HepG2 (cell line): ENCODE data around the gene DPEP2NB. TPM values are rescaled to one million over a fixed set of nuclear protein-coding genes. Genes with fewer than 3 reads are reported as not detected.

Experiments used
- ARID2 ChIP-seq: sonication (generic); formaldehyde crosslinking; IDR thresholded peaks from 2 replicates; pipeline ENCODE4 v1.8.1; 2022; ENCODE audit warnings: mild to moderate bottlenecking, missing genetic modification reagents, borderline replicate concordance
- BRD4 ChIP-seq: sonication (generic); formaldehyde crosslinking; IDR thresholded peaks from 2 replicates; pipeline ENCODE4 v1.4.0; 2020; ENCODE audit warnings: missing genetic modification reagents
- CEBPG ChIP-seq: IDR thresholded peaks from 2 replicates; pipeline ENCODE4 v1.6.1; 2016
- ELF1 ChIP-seq: sonication (generic); formaldehyde crosslinking; IDR thresholded peaks from 2 replicates; pipeline ENCODE4 v1.4.0; 2020; ENCODE audit warnings: missing genetic modification reagents
- GABPA ChIP-seq, 2 experiments: IDR thresholded peaks; 2 replicates each; pipeline ENCODE4 v1.6.1; 2011 to 2016; ENCODE audit warnings: low read depth in 2 of 2, low read length in 1 of 2, missing biosample characterization in 1 of 2, missing genetic modification characterization in 1 of 2
- HOMEZ ChIP-seq: IDR thresholded peaks from 2 replicates; pipeline ENCODE4 v1.6.1; 2016; ENCODE audit warnings: low read depth
- ISL2 ChIP-seq: sonication (generic); formaldehyde crosslinking; IDR thresholded peaks from 2 replicates; pipeline ENCODE4 v1.5.0; 2020; ENCODE audit warnings: missing genetic modification reagents
- NFIC ChIP-seq: IDR thresholded peaks from 2 replicates; pipeline ENCODE4 v1.6.1; 2012; ENCODE audit warnings: mild to moderate bottlenecking, low read length, inconsistent platforms
- NR2F6 ChIP-seq, 2 experiments: IDR thresholded peaks; 2 replicates each; pipeline ENCODE4 v1.6.1; 2016; ENCODE audit warnings: antibody characterized with exemption in 1 of 2, mild to moderate bottlenecking in 1 of 2
- PATZ1 ChIP-seq: sonication (generic); formaldehyde crosslinking; IDR thresholded peaks from 2 replicates; pipeline ENCODE4 v1.4.0; 2020; ENCODE audit warnings: missing genetic modification reagents
- RAD51 ChIP-seq: fragments of 450-650 bp; IDR thresholded peaks from 2 replicates; pipeline ENCODE4 v1.6.1; 2016; ENCODE audit warnings: borderline replicate concordance
- RBM39 ChIP-seq: fragments of 200-400 bp; formaldehyde crosslinking; IDR thresholded peaks from one replicate; pipeline ENCODE4 v1.6.1; 2018; ENCODE audit warnings: antibody characterized with exemption, mild to moderate bottlenecking, low read depth, low read length; ENCODE audit not compliant: poor library complexity, severe bottlenecking
- TERF1 ChIP-seq: sonication (generic); formaldehyde crosslinking; IDR thresholded peaks from 2 replicates; pipeline ENCODE4 v1.8.0; 2022; ENCODE audit warnings: mild to moderate bottlenecking, missing genetic modification reagents, moderate library complexity
- ZBTB2 ChIP-seq: sonication (generic); formaldehyde crosslinking; IDR thresholded peaks from 2 replicates; pipeline ENCODE4 v1.8.0; 2022; ENCODE audit warnings: low read depth, missing genetic modification reagents
- ZBTB43 ChIP-seq: sonication (generic); formaldehyde crosslinking; conservative IDR thresholded peaks from 2 replicates; pipeline ENCODE4 v1.4.0; 2020; ENCODE audit warnings: missing genetic modification reagents
- ZFAT ChIP-seq: sonication (generic); formaldehyde crosslinking; conservative IDR thresholded peaks from 2 replicates; pipeline ENCODE4 v1.8.1; 2023; ENCODE audit warnings: missing genetic modification reagents, inconsistent platforms
- ZNF225 ChIP-seq: sonication (generic); formaldehyde crosslinking; IDR thresholded peaks from 2 replicates; pipeline ENCODE4 v1.4.0; 2020; ENCODE audit warnings: mild to moderate bottlenecking, missing genetic modification reagents
- ZNF331 ChIP-seq: sonication (generic); formaldehyde crosslinking; IDR thresholded peaks from 2 replicates; pipeline ENCODE4 v1.4.0; 2020; ENCODE audit warnings: missing genetic modification reagents
- ZNF337 ChIP-seq: sonication (generic); formaldehyde crosslinking; IDR thresholded peaks from 2 replicates; pipeline ENCODE4 v1.5.1; 2020; ENCODE audit warnings: missing genetic modification reagents, low read depth, mild to moderate bottlenecking, borderline replicate concordance
- ZNF614 ChIP-seq: IDR thresholded peaks from 2 replicates; pipeline ENCODE4 v1.6.1; 2018; ENCODE audit warnings: missing biosample characterization, missing genetic modification reagents, inconsistent platforms, borderline replicate concordance
- polyA plus RNA-seq, 8 experiments: library from polyadenylated mRNA; depleted of rRNA in 3 of 8; stranded (reverse) in 7 of 8; unstranded in 1 of 8; fragments of >200 nt; fragmentation: Illumina TruSeq in 4 of 8; extraction: Trizol in 4 of 8; gene quantifications; 2 replicates each; pipeline versions ENCODE4 v1.2.1 to v1.2.3, GENCODE V29; 2011 to 2016; ENCODE audit warnings: low read depth in 4 of 8, missing spikeins in 1 of 8, mixed read lengths in 1 of 8; ENCODE audit not compliant: insufficient read depth in 1 of 8
- total RNA-seq, 5 experiments: library from RNA; depleted of rRNA; stranded (reverse); fragments of >200 nt; fragmentation: Illumina TruSeq; extraction: Trizol; gene quantifications; 2 replicates each; pipeline ENCODE4 v1.2.3, GENCODE V29; 2016; ENCODE audit warnings: low read depth in 1 of 5

DPEP2NB gene
- total and polyA plus RNA-seq, 2 of the 13 experiments (the other 11 are each of a cell fraction or from before 2014, with no cell fraction given), result not detected

- TF ChIP-seq ZBTB43 (CRISPR knock-in tag) (0 out of 2 replicates have a peak, but pooled peaks have one; percentile 40), ELF1 (CRISPR knock-in tag) (peak; percentile 44; the same call in 1 of the 2 replicates), GABPA (IDR thresholded peaks at IDR 0.05; ENCODE audit: low read depth, low read length) (no peak), GABPA (CRISPR knock-in tag; IDR thresholded peaks at IDR 0.05; ENCODE audit: low read depth) (no peak), PATZ1 (peak; percentile 84), NFIC (no peak), ZFAT (CRISPR knock-in tag) (no peak), NR2F6 (IDR thresholded peaks at IDR 0.05) (no peak), NR2F6 (CRISPR knock-in tag; IDR thresholded peaks at IDR 0.05) (peak; percentile 31; the same call in 1 of the 2 replicates), ZBTB2 (no peak), ZNF331 (CRISPR knock-in tag) (peak; percentile 67), ISL2 (CRISPR knock-in tag) (peak; percentile 66; the same call in 1 of the 2 replicates), ZNF614 (CRISPR knock-in tag) (peak; percentile 85; the same call in 1 of the 2 replicates), RAD51 (no peak), TERF1 (no peak), ARID2 (CRISPR knock-in tag) (no peak), ZNF337 (CRISPR knock-in tag) (no peak; the same call in 1 of the 2 replicates), HOMEZ (CRISPR knock-in tag) (peak; percentile 49; the same call in 1 of the 2 replicates), ZNF225 (CRISPR knock-in tag) (no peak), CEBPG (CRISPR knock-in tag) (peak; percentile 20; the same call in 1 of the 2 replicates), RBM39 (peak; percentile 60), BRD4 (CRISPR knock-in tag) (0 out of 2 replicates have a peak, but pooled peaks have one; percentile 78)
Measured at GRCh38 chr16:67993207-67994039, 22.3 kb downstream of the DPEP2NB start (continued).
